GM19463 (cell line): ENCODE data around the gene GIT2.
"Not testable (repeated sequence)": the region's sequence is repeated elsewhere in the genome, so short reads cannot be mapped to it uniquely, and the experiment has no call there.

Source experiments
- ATAC-seq: cut with Tn5 transposase; IDR thresholded peaks from one replicate; pipeline ENCODE4 v1.9.1; 2021; ENCODE audit warnings: mild to moderate bottlenecking, moderate library complexity; ENCODE audit not compliant: unreplicated experiment

The GIT2 gene

GRCh38 chr12:109995686-109996482 is at the start of gene GIT2:
Gene GIT2 (minus strand): TSS chr12:109996368. CDS start chr12:109996224, 144 bp downstream.
- peak; percentile 60 for ATAC-seq

- ATAC-seq = no peak
Observed at GRCh38 chr12:110042264-110042663, 46.1 kb upstream of the GIT2 start.

- ATAC-seq = no peak
Observed at GRCh38 chr12:110039085-110039807, 43.1 kb upstream of the GIT2 start.

GRCh38 chr12:110038741-110039084 is 42.5 kb upstream of the GIT2 start:
- no peak for ATAC-seq

- no peak for ATAC-seq
Observed at GRCh38 chr12:110037315-110037714, 41.1 kb upstream of the GIT2 start.

GRCh38 chr12:110035534-110036104 is 39.5 kb upstream of the GIT2 start:
- no peak for ATAC-seq

- ATAC-seq = no peak
Observed at GRCh38 chr12:110033888-110034287, 37.7 kb upstream of the GIT2 start.

- no peak for ATAC-seq
Observed at GRCh38 chr12:110029290-110029815, 33.2 kb upstream of the GIT2 start.

GRCh38 chr12:110028323-110028722 is 32.2 kb upstream of the GIT2 start:
- no peak for ATAC-seq

- ATAC-seq = no peak
Observed at GRCh38 chr12:110024051-110024450, 27.9 kb upstream of the GIT2 start.

- ATAC-seq = no peak
Observed at GRCh38 chr12:110023059-110023980, 27.2 kb upstream of the GIT2 start.

GRCh38 chr12:110020956-110021355 is 24.8 kb upstream of the GIT2 start:
- no peak for ATAC-seq

GRCh38 chr12:110015132-110015531 is 19.0 kb upstream of the GIT2 start:
- ATAC-seq = no peak

GRCh38 chr12:110012659-110013058 is 16.5 kb upstream of the GIT2 start:
- no peak for ATAC-seq

- peak; percentile 65 for ATAC-seq
Observed at GRCh38 chr12:110012137-110012536, 16.0 kb upstream of the GIT2 start.

- no peak for ATAC-seq
Observed at GRCh38 chr12:110010853-110011723, 14.9 kb upstream of the GIT2 start.

GRCh38 chr12:110008681-110009398 is 12.7 kb upstream of the GIT2 start:
- ATAC-seq = not testable (repeated sequence)

GRCh38 chr12:110007881-110008280 is 11.7 kb upstream of the GIT2 start:
- ATAC-seq = no peak

- ATAC-seq = no peak
Observed at GRCh38 chr12:110006115-110006514, 9.9 kb upstream of the GIT2 start.
